GM21447 (cell line): Measurements from ENCODE around the gene RAC3.

ENCODE experiments used
- ATAC-seq: cut with Tn5 transposase; IDR thresholded peaks from one replicate; pipeline ENCODE4 v1.9.1; 2021; ENCODE audit not compliant: unreplicated experiment

Gene RAC3

GRCh38 chr17:81998691-81999438 lies 32.6 kb upstream of the RAC3 start:
- no peak for ATAC-seq

DNA sequence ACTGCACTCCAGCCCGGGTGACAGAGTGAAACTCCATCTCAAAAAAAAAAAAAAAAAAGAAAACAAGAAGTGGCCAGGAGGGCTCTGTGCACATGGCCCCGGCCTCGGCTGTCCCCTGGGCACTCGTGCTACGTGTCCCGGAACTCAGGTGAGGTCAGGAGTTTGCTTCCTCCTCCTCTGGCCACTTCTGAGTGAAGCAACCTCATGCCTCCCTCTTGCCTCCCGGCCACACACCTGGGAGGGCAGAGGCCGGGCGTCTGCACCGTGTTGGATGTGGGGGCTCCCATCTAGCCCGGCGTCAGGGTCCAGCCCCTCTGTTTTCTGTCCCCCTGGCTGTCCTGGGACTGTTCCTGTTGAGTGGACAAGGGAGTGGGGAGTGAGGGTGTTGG lies 31.9 kb upstream of the RAC3 start:
- no peak for ATAC-seq

DNA sequence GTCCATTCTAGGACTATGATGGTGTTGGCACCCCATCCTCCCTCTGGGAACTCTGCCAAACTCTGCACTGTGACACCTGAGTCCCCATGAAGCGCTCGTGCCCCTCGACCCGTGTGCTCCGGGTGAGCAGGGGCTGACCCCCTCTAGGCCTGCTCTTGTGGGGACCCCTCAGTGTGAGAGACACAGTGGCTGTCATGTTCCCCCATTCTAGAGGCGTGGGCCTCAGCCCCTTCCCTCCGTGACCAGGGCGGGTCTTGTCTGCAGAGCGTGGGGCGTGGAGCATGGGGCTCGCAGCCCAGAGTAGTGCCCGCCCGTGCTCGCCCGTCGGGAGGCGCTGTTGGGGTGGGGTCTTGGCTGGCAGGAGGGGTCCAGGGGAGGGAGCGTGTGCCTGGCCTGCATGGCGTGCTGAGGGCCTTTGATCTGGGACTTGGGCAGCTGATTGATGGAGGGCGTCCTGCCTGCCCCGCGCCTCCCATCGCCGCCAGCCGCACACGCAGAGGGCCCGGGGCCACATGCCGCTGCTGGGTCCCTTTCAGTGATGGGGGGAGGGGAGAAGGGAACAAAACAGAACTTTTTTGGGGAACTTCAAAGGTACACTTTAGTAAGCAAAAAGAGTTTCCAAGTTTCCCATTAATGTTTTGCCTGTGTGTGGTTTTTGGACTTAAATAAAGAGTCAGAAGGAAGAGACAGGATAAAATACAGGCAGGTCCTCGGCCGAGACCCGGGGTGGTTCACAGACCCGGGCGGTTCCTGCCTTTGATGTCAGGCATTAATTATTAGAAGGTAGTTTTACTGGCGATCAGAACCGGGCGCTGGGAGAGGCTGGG lies 31.3 kb upstream of the RAC3 start:
- ATAC-seq: no peak

DNA sequence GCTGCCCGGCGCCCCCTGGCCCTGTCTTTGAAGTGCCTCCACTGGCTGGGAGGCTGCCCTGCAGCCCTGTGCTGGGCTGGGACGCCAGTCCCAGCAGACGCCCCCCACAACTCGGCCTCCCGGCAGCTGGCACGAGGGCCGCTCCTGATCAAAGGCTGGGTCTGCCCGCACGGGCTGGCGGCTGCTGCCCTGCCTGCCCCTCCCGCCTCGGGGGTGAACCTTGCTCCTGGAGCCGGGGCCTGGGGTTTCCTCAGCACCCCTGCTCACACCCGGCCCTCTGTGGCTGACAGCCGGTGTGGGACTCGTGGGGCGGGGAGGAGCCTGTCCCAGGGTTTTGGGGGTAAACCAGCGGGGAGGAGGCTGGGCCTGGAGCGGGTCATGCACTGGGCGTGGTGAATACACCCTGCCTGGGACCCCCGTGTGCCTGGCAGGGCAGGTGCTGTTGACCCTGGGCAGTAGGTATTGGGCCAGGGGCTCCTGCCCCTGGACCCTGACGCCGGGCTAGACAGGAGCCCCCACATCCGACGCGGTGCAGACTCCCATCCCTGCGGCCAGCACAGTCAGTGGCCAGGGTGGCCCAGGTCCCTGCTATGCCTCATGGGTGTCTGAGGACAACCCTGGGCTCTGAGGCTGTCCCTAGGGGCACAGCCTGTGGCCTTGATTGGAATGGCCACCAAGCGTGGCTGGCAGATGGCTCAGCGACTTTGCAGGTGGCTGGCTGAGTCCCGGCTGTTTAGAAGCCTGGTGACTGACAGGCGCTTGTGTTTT lies 30.5 kb upstream of the RAC3 start:
- ATAC-seq: no peak

DNA sequence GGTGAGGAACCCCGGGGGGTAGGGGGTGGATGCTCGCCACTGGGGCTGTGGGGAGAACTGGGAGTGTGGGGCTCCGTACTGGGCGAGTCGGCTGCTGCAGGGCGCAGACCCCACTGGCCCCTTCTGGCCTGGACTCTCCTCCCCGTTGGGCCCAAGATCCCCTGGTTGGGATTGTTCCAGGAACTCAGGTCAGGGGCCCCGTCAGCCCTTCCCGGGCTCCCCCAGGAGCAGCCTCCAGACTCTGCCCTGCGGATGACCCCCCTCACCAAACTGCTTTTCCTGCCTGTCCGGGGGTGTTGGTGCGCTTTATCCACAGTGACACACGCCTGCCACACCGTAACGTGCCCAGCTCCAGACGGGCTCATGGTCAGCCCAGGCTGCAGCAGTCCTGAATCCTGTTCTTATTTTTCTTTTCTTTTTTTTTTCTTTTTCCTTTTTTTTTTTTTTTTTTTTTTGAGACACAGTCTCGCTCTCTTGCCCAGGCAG lies 29.9 kb upstream of the RAC3 start:
- ATAC-seq: no peak

DNA sequence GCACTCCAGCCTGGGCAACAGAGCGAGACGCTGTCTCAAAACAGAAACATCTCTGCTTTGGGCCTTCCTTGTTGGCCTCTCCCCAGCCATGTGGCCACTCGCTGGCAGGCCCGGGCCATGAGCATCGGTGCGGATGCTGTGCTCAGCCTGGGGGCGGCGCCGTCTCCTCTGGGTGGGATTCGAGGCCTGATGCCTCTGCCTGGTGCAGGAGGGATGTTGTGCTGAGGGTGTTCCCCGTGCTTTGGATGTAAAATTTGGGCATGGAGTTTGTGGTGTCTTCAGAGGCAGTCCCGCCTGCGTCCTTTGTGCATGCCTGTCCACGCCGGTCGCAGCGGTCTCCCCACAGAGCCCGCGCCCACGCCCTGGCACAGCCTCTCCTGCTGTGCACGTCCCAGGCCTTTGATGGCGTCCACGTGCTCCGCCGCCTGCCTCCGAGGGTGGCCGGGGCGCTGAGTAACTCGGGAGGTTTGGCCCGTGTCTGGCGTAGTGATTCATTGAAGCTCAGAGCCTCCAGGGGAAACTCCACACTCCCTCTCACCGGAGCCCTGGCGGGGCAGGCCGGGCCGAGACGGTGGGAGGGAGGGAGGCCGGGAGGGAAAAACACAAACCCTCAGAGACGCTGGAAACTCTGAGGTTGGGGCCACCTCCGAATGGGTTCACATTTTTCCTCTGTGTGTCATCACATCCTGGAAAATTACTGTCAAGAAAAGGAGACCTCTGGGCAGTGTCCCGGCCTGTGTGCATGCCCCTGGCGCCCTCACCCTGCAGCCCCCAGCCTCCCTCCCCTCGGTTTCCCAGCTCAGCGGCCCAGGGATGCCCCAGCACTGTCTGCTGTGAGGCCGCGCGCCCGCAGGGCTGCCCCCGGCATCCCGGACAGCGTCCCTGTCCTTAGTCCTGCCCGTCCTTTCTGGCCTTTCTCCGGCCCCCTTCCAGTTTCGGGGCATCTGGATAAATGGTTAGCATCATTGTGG lies 27.8 kb upstream of the RAC3 start:
- no peak for ATAC-seq

DNA sequence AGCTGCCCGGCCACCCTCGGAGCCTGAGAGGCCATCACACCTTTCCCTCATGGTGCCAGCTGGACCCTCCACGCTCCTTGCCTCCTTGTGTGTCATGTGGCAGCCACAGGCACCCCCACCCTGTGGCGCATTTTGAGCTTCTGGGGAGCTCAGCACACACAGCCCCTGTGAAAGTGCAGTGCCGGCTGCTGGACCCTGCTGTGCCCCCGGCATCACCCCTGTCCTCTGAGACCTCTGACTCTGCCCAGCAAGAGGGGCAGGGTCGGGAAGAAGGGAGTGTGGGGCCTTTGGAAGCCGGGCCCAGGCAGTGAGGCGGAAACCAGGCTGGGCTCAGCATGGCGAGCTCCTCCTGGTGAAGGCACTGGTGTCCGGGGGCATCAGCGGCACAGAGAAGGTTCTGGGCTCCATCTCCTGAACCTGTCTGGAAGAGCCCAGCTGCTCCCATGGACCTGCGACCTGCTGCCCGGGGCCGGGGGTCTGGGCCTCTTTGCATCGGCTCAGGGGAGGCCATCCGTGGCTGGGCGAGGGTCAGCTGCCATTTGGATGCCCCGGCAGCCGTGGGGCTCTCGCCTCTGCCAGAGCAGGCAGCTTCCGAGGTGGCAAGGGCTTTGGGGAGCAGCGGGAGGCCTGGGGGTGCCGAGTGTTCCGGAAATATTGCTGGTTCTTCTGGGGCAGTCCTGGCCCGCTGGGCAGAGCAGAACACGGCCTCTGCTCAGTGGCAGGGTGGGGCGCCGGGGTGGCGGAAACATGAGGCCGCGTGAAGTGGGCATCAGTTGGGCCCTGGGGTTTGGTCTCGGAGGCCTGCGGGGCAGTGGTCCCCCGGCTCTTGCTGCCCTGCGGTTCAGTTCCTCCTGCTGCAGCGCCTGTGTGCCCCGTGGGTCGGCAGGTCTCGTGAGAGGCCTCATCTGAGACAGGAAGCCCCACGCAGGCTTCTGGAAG lies 26.7 kb upstream of the RAC3 start:
- no peak for ATAC-seq

DNA sequence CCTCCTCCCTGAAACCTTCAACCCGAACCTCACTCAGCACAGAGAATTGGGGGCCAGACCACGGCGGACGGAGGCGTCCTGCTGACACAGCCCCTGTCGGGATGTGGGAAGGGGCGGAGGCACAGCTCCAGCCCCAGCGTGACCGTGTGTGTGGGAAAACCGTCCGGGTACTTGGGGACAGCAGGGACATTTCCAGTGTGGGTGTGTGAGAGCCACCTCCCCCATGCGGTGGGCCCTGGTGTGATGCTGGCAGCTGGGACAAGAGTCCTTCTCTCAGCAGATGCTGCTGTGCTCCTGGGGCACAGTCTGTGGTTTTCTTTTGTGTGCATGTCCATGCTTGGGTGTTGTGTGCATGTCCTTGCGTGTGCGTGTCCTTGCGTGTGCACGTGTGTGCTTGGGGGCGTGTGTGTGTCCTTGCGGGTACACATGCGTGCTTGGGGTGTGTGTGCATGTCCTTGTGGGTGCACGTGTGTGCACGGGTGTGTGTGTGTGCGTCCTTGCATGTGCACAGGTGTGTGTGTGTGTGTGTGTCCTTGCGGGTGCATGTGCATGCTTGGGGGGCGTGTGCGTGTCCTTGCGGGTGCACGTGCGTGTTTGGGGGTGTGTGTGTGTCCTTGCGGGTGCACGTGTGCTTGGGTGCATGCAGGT lies 25.7 kb upstream of the RAC3 start:
- no peak for ATAC-seq

- no peak for ATAC-seq
These were observed 24.8 kb upstream of the RAC3 start for GRCh38 chr17:82006468-82007227.

GRCh38 chr17:82007228-82007494 lies 24.3 kb upstream of the RAC3 start:
- ATAC-seq: no peak

DNA sequence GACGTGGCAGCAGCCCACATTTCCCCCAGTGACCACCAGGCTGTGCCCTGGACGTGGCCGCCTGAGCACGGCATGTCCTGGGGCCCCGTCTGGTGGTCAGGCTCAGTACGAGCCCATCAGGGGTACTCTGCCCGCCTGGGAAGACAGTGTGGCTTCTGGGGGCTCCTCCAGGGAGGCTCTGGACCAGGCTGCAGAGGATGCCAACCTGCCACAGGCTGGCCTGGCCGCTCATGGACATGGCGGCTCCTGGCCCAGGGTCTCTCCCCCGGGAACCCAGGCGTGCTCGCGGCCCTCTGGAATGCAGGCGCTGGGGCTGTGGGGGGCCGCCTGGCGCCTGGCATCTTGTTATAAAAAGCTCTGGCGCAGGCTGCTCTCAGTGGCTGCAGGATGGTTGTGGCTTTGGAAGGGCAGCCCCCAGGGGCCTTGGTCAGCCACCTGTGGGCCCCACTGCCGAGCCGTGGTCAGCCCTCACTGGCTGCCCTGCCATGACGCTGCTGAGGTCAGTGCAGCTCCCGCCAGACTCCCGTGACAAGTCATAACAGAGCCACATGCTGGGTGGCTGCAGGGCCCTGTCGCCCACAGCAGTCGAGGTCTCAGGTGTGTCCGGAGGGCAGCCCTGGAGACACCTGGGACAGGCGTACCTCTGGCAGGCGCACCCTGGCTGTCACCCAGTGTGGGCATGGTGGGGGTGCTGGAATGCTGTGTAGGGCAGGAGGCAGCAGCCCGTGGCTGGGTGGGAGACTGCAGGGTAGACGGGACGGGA lies 23.8 kb upstream of the RAC3 start:
- no peak for ATAC-seq

DNA sequence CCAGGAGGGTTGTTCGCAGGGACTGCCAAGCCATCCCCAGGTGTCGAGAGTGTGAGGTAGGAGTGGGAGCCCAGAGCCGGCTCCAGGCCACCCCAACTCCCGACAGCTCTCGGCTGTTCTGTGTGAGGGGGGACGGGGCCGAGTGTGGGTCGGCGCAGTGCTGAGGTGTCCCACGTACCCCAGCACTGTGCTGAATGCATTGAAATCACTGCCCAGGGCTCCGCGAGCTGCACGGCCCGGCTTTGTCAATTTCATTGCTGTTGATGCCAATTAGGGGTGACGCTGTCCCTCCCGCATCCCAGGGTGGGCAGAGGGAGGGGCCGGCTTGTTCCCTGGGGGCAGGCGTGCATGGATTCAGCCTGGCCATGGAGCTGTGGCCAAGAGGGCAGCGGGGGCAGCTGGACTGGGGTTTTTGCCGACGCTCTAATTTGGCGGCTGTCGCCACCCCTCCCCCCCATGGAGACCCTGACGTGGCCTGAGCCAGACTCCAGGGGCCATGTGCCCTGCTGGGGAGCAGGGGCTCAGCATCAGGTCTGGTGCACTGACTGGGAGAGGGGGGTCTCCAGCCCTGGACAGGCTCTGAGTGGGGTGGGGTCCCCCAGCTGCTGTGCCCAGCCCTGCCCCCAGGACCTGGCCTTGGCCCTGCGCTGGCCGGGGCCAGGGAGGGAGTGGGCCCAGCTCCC lies 23.1 kb upstream of the RAC3 start:
- no peak for ATAC-seq

- no peak for ATAC-seq
These were observed 22.5 kb upstream of the RAC3 start for GRCh38 chr17:82008941-82009405.

GRCh38 chr17:82009413-82009812 lies 22.1 kb upstream of the RAC3 start:
- no peak for ATAC-seq

GRCh38 chr17:82010575-82011525 lies 20.6 kb upstream of the RAC3 start:
- ATAC-seq: no peak
